ENCODE measurements around the gene GPRIN1. TPM values are rescaled to one million over a fixed set of nuclear protein-coding genes. Genes with fewer than 3 reads are reported as not detected.

Gene GPRIN1
- total RNA-seq, 1 donor: 2.6 TPM

DNA sequence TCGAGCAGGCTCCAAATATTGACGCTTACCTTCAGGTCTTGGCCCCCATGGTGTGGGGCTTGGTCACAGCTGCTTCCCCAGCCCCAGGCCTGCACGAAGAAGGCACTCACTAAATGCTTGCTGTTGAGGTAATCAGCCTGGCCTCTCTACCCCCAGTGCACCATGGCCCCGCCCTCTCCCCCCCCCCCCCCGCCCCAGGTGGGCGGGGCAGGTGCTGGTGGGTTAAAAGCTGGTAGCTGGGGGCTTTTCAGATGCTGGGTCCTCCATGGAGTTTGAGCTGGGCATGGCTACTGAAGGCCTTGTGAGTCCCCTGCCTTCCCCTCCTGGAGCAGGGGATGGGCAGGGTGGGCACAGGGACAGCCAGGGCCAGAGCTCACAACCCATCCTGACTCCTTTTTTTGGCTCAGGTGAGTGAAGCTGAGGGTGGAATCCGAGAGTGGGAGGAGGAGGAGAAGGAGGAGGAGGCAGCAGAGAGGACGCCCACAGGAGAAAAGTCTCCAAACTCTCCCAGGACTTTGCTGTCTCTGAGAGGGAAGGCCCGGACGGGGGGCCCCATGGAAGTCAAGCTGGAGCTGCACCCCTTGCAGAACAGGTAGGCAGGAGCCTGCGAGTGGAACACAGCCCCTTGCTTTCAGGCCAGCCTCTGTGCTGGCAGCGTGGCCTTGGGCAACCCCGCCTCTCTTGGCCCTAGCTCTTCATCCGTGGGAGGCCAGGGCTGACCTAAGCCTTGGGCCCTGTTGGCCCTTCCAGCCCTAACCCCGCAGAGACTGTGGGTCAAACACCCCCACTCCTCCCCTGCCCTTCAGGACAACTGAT, 32.9 kb upstream of the GPRIN1 start:
- no peak overlapping the region for H3K4me3 ChIP-seq (ENCODE audit: low read depth, low read length)
- no peak for DNase-seq (ENCODE audit: low read depth)
- TF ChIP-seq CTCF (IDR thresholded peaks at IDR 0.05; ENCODE audit: insufficient read depth, low read depth, low read length): no peak

DNA sequence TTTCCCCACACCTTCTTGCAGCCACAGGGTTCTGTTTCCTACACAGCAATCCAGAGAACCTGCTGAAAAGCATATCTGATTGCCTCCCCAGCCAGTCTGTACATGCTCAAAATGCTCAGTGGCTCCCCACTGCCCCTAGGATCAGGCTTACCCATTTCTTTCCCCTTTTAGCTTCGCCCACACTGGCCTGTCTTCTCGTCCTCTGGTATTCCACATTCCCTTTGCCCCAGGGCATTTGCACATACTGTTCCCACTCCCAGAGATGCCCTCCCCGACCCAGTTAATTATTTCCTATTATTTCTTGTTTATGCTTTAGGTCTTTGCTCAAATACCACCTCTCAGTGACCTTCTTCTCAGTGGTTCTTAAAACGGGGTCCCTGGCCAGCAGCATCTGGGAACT, 30.7 kb upstream of the GPRIN1 start:
- no peak for DNase-seq (ENCODE audit: low read depth)
- TF ChIP-seq CTCF (IDR thresholded peaks at IDR 0.05; ENCODE audit: insufficient read depth, low read depth, low read length): no peak
- H3K4me3 ChIP-seq (ENCODE audit: low read depth, low read length): no peak overlapping the region

DNA sequence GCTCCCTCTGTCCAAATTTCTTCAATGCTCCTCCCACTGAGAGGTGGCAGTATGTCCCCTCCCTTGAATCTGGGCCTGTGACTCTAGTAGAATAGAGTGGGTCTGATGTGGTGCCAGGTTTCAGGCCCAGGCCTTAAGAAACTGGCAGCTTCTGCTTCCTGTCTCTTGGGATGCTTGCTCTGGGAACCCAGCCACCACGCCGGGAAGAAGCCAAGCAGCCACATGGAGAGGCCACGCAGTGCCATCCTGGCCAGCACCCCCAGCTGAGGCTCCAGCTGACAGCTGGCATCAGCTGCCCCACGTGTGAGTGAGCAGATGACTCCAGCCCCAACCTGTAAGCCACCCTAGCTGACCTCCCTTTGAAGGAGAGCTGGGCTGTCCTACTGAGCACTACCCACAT, 30.0 kb upstream of the GPRIN1 start:
- TF ChIP-seq CTCF (IDR thresholded peaks at IDR 0.05; ENCODE audit: insufficient read depth, low read depth, low read length): no peak
- no peak for DNase-seq (ENCODE audit: low read depth)
- H3K4me3 ChIP-seq (ENCODE audit: low read depth, low read length): no peak overlapping the region

DNA sequence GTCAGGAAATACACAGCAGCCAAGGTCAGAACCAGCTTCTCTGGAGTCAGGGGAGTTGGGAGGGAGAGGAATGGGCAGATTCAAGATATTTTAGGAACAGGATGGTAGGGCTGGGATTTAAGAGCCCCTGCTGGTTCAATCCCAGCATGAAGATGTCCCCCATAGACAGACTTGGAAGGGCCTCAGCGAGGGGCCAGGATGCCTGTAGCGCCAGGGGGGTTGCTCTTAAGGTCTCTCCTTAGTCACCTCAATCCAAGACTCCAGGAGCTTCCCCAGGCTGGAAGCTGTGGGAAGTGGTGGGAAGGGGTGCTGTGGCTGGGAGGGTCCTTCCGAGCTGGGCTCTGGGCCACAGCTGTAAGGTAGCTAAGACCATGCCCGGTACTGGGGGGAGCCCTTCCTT, 29.3 kb upstream of the GPRIN1 start:
- no peak for TF ChIP-seq CTCF (IDR thresholded peaks at IDR 0.05; ENCODE audit: insufficient read depth, low read depth, low read length)
- H3K4me3 ChIP-seq (ENCODE audit: low read depth, low read length): no peak overlapping the region
- no peak for DNase-seq (ENCODE audit: low read depth)

DNA sequence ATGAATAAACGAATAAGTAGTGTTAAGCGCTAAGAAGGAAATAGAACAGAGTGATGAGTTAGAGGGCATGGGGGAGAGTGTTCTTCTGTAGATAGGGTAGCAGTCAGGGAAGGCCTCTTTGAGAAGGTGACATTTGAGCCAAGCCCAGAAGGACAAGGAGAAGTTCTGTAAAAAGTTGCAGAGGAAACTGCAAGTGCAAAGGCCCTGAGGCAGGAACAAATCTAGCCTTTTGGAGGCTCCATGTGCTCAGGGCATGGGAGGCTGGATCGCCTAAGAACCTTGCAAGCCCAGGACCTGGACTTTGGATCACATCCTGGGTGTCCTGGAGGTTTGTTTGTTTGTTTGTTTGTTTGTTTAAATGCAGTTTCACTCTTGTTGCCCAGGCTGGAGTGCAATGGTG, 28.5 kb upstream of the GPRIN1 start:
- no peak overlapping the region for H3K4me3 ChIP-seq (ENCODE audit: low read depth, low read length)
- no peak for TF ChIP-seq CTCF (IDR thresholded peaks at IDR 0.05; ENCODE audit: insufficient read depth, low read depth, low read length)
- no peak for DNase-seq (ENCODE audit: low read depth)

DNA sequence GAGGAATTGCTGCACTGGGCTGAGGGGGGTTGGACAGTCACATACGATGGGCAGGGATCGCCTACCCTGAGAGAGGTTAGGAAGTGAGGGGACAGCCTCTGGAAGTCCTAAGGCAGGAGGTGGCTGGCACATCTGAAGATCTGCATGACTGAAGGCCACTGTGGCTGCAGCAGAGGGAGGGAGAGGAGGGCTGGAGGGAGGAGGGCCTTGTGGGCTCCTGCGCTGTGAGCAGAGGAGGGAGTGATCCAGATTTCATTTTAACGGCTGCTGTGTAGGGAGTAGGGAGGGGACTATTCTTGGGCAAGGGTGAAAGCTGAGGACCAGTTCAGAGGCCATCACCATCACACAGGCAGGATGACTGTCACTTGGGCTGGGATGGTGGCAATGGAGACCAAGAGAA, 27.6 kb upstream of the GPRIN1 start:
- no peak for DNase-seq (ENCODE audit: low read depth)
- TF ChIP-seq CTCF (IDR thresholded peaks at IDR 0.05; ENCODE audit: insufficient read depth, low read depth, low read length): no peak
- H3K4me3 ChIP-seq (ENCODE audit: low read depth, low read length): no peak overlapping the region

DNA sequence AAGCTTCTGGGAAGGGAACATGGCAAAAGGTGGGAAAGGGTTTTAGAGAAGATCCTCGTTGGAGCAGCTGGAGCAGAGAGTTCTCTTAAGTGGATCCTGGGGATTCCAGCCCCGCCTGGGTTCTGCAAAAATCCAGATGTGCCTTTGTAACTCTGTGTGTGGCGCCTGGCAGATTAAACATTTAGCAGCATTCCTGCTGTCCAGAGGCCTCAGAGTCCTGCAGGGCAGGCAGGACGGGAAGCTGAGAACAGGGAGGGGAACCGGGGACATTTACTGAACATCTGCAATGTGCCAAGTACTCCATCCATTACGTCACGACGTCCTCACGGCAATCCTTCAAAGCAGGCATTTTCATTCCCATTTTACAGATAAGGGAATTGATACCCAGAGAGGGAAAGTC, 26.5 kb upstream of the GPRIN1 start:
- H3K4me3 ChIP-seq (ENCODE audit: low read depth, low read length): no peak overlapping the region
- DNase-seq (ENCODE audit: low read depth): peak; percentile 36
- no peak for TF ChIP-seq CTCF (IDR thresholded peaks at IDR 0.05; ENCODE audit: insufficient read depth, low read depth, low read length)

Measured in fibroblast of villous mesenchyme (primary cell).